HG03108 (cell line): ENCODE measurements around the gene ADGRF5.

Experiments used
- ATAC-seq: cut with Tn5 transposase; IDR thresholded peaks from one replicate; pipeline ENCODE4 v1.9.1; 2021; ENCODE audit warnings: moderate library complexity; ENCODE audit not compliant: unreplicated experiment

ADGRF5 gene

GRCh38 chr6:46932526-46933319 is 11.0 kb upstream of the ADGRF5 start:
- no peak for ATAC-seq

- no peak for ATAC-seq
Observed at GRCh38 chr6:46931416-46931815, 9.7 kb upstream of the ADGRF5 start.

- ATAC-seq = no peak
Observed at GRCh38 chr6:46930331-46930730, 8.6 kb upstream of the ADGRF5 start.

GRCh38 chr6:46927066-46927465 is 5.3 kb upstream of the ADGRF5 start:
- no peak for ATAC-seq

GRCh38 chr6:46926481-46926880 is 4.7 kb upstream of the ADGRF5 start:
- no peak for ATAC-seq

- ATAC-seq = no peak
Observed at GRCh38 chr6:46925563-46926253, 4.0 kb upstream of the ADGRF5 start.

GRCh38 chr6:46923476-46923875 is 1.7 kb upstream of the ADGRF5 start:
- no peak for ATAC-seq

- no peak for ATAC-seq
Observed at GRCh38 chr6:46921059-46921458, 679 bp downstream of the ADGRF5 start.

- no peak for ATAC-seq
Observed at GRCh38 chr6:46918806-46919205, 2.9 kb downstream of the ADGRF5 start.

GRCh38 chr6:46917002-46917545 is 4.7 kb downstream of the ADGRF5 start:
- no peak for ATAC-seq

GRCh38 chr6:46915866-46916265 is 5.9 kb downstream of the ADGRF5 start:
- no peak for ATAC-seq

GRCh38 chr6:46915380-46915779 is 6.4 kb downstream of the ADGRF5 start:
- ATAC-seq = no peak

GRCh38 chr6:46914279-46914810 is 7.4 kb downstream of the ADGRF5 start:
- ATAC-seq = no peak

GRCh38 chr6:46909371-46909770 is 12.4 kb downstream of the ADGRF5 start:
- ATAC-seq = no peak

- ATAC-seq = no peak
Observed at GRCh38 chr6:46906776-46907175, 15.0 kb downstream of the ADGRF5 start.

GRCh38 chr6:46904117-46904516 is 17.6 kb downstream of the ADGRF5 start:
- no peak for ATAC-seq

GRCh38 chr6:46903175-46903574 is 18.6 kb downstream of the ADGRF5 start:
- no peak for ATAC-seq

- no peak for ATAC-seq
Observed at GRCh38 chr6:46901882-46902314, 19.8 kb downstream of the ADGRF5 start.

GRCh38 chr6:46900266-46900665 is 21.5 kb downstream of the ADGRF5 start:
- ATAC-seq = no peak

GRCh38 chr6:46899659-46900058 is 22.1 kb downstream of the ADGRF5 start:
- no peak for ATAC-seq

- no peak for ATAC-seq
Observed at GRCh38 chr6:46898006-46898405, 23.7 kb downstream of the ADGRF5 start.

GRCh38 chr6:46896871-46897270 is 24.9 kb downstream of the ADGRF5 start:
- ATAC-seq = no peak
